Mononuclear cell (primary cell): ENCODE measurements around the gene DLX4. TPM values are rescaled to one million over a fixed set of nuclear protein-coding genes. Genes with fewer than 3 reads are reported as not detected.

Experiments used
- H3K27me3 ChIP-seq: 2 replicates; pipeline ENCODE4 v1.6.0; 2011; ENCODE audit warnings: low read length, control low read depth; ENCODE audit not compliant: insufficient read depth
- H3K4me1 ChIP-seq: 2 replicates; pipeline ENCODE4 v1.5.1; 2011; ENCODE audit warnings: mild to moderate bottlenecking, low read length, control low read depth; ENCODE audit not compliant: insufficient read depth
- H3K4me3 ChIP-seq: 2 replicates; pipeline ENCODE4 v1.5.1; 2011; ENCODE audit warnings: mild to moderate bottlenecking, low read length, moderate library complexity
- H3K9me3 ChIP-seq: 2 replicates; pipeline ENCODE4 v1.5.1; 2011; ENCODE audit warnings: low read depth, mild to moderate bottlenecking, control low read depth, low read length
- total RNA-seq: library from RNA; depleted of rRNA; stranded (reverse); fragments of >200 nt; gene quantifications from one replicate; pipeline ENCODE4 v1.2.3, GENCODE V29; 2012

The DLX4 gene
- total RNA-seq, 1 donor, result 0.10 TPM

DNA sequence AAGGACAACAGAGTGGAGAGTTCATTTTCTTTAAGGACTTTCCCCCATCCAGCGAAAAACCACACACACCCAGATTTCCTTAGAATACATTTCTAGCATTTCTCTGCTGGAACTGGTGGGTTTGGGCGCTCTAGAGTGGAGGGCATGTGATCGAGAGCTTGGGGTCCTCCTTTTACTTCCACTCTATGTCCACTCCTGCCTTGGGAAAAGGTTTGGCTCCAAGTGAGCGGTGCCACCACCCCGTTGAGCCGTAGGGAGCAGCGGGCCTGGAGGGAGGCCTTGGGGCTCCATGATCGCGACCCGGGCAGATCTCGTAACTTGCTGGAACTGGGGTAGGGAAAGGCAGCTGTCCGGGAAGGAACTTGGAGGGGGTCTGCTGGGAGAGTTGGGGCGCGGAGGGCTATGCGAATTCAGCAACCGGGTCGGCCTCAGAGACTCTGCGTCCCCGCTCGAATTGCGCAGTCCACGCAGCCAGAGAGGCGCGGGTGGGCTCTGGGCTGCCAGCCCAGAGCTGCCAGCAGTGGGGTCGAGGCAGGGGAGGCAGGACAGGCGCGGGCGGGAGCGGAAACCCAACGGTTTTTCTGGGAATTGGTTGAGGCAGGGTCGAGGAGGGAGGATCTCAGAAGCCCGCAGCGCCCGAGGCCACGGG is 2.3 kb downstream of the DLX4 start:
- Histone ChIP-seq H3K4me1 (peaks cover 52% of the 10 kb centered on the region), H3K4me3 (no peak overlapping the region), H3K9me3 (no peaks in the 10 kb centered on the region), H3K27me3 (peaks cover 81% of the 10 kb centered on the region)

DNA sequence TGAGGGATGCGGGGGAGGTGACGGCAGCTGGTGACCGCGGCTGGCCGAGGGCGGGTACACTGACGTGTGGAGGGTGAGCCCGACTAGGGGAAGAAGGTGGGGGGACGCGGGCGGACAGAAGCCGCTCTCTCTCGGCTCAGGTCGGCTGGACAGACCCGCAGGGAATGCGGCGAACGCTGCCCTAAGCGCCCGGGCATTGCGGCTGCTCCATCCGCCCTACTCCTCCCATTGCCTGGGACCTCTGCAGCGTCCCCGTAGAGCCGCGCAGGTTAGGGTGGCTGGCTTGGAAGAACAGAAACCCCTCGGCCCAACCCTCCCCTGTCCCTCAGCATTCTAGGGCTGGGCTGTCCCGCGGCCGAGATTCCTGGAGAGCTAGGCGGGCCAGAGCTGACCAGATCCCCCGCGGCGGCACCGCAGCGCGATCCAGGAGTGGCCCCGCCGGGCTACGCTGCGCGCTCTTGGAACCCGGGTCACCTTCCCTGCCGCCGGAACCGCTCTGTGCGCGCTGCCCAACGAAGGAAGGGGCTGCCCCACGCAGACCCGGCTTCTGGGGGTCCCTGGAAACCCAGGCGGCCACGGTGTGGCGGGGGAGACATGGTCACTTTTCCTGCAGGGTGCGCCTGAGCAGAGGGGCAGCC is 3.0 kb downstream of the DLX4 start:
- no peak overlapping the region for H3K4me3 ChIP-seq
- H3K27me3 ChIP-seq, result peaks cover 75% of the 10 kb centered on the region
- no peaks in the 10 kb centered on the region for H3K9me3 ChIP-seq
- H3K4me1 ChIP-seq, result peaks cover 45% of the 10 kb centered on the region

DNA sequence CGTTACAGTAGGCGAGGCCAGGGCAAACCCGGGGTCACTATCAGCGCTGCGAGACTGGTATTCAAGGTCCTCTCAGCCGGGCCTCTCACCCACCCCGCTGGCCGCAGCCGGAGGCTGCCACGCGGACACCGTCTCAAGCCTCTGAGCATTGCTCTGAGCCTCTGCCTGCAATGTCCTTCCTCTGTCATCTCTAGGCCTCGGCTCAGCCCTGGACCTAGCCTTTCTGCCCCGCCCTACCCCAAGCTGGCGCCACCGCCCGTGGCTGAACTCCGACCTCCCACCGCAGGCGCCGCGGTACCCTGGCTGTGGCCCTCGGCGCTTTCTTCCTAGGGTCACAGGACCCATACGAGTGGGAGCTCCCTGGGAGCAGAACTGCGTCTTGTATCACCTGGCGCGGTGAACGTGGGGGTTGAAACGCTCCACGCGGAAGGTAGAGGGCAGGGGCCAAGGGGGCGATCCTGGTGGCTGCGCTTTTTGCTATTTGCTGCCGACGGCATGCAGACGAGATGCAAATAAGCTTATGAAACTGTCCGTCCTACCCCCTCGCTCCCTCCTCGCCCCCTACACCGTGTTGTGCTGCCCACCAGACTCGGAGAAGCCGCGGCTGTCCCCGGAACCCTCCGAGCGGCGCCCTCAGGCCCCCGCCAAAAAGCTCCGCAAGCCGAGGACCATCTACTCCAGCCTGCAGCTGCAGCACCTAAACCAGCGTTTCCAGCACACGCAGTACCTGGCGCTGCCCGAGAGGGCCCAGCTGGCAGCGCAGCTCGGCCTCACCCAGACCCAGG is 3.7 kb downstream of the DLX4 start:
- Histone ChIP-seq H3K4me3 (no peak overlapping the region), H3K4me1 (peaks cover 38% of the 10 kb centered on the region), H3K9me3 (no peaks in the 10 kb centered on the region), H3K27me3 (peaks cover 71% of the 10 kb centered on the region)

DNA sequence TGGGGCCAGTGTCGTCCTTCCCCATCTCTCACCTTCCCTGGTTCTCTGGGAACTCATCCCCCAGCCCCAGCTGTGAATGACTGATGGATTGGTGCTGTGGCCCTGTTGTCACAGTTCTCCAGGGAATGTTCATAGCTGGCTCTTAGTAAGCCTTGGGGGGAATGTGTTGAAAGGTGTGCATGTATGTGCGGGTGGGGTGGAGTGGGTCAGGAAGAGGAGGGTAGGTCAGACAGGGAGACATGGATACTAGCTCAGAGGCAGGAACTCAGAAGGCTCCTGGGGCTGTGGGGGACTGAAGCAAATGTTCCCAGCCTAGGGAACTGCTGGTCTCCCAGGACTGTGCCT is 4.3 kb downstream of the DLX4 start:
- Histone ChIP-seq H3K9me3 (no peaks in the 10 kb centered on the region), H3K27me3 (peaks cover 66% of the 10 kb centered on the region), H3K4me3 (no peak overlapping the region), H3K4me1 (peaks cover 38% of the 10 kb centered on the region)

DNA sequence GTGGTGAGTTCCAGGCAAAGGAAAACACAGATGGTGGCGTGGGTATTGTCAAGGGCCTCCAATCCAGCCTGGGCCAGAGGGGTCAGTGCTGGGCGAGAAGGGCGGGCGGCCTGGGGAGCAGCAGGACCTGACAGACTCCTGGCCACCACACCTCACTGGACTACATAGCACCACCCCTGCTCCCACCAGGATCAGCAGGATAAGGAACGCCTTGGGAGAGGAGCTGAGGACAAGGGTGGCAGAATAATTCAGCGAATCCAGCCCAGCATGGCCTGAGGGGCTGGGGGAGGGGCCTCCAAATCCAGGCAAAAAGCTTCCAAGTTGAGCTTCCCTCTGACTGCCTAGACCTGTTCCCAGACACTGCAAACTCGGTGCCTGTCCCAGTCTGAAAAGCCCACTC is 6.5 kb downstream of the DLX4 start:
- Histone ChIP-seq H3K9me3 (no peaks in the 10 kb centered on the region), H3K4me3 (no peak overlapping the region), H3K27me3 (peaks cover 53% of the 10 kb centered on the region), H3K4me1 (peaks cover 33% of the 10 kb centered on the region)

DNA sequence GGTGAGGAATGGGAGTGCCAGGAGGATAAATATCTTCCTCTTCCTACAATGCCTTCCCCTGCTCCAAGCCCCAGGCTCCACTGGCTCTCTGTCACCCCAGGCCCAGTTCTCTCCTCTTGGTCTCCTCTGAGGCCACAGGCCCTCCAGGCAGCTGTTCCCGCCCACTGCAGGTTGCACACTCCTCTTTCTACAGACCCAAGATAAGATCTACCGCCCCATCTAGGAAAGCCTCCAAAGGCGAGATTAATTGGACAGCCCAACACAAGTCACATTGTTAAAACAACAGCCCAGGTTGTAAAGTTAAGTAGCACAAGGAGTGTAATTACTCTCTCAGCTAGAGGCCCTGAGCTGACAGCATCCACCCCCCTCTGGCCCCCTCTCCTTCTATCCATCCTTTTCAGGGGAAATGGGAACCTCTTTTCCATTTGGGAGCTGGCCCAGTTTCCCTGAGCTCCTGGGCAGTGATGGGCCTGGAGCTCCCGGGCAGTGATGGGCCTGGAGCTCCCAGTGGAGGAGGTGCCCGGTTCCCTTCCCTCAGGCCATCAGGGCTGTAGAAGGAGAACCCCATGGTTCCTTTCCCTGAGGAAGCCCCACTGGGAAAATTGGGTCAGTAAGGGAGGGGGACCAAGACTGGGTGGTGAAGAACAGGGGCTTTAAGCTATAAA is 7.3 kb downstream of the DLX4 start:
- Histone ChIP-seq H3K27me3 (peaks cover 46% of the 10 kb centered on the region), H3K4me3 (no peak overlapping the region), H3K4me1 (peaks cover 30% of the 10 kb centered on the region), H3K9me3 (no peaks in the 10 kb centered on the region)

DNA sequence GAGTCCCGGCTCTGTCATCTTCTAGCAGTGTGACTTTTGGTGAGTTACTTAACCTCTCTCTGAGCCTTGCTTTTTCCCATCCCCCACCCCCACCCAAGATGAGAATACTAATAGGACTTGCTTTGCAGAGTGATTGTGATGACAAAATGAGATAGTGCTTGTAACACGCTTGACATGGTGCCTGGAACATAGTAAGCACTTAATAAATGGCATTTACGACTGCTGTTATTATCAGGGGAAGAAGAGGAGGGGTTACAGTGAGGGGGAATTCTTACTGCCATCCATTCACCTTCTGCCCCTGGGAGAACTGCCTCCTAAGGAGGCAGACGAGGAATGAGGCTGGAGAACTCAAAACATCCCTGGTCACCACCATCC is 7.8 kb downstream of the DLX4 start:
- peaks cover 40% of the 10 kb centered on the region for H3K27me3 ChIP-seq
- H3K4me1 ChIP-seq, result peaks cover 25% of the 10 kb centered on the region
- no peak overlapping the region for H3K4me3 ChIP-seq
- H3K9me3 ChIP-seq, result no peaks in the 10 kb centered on the region

DNA sequence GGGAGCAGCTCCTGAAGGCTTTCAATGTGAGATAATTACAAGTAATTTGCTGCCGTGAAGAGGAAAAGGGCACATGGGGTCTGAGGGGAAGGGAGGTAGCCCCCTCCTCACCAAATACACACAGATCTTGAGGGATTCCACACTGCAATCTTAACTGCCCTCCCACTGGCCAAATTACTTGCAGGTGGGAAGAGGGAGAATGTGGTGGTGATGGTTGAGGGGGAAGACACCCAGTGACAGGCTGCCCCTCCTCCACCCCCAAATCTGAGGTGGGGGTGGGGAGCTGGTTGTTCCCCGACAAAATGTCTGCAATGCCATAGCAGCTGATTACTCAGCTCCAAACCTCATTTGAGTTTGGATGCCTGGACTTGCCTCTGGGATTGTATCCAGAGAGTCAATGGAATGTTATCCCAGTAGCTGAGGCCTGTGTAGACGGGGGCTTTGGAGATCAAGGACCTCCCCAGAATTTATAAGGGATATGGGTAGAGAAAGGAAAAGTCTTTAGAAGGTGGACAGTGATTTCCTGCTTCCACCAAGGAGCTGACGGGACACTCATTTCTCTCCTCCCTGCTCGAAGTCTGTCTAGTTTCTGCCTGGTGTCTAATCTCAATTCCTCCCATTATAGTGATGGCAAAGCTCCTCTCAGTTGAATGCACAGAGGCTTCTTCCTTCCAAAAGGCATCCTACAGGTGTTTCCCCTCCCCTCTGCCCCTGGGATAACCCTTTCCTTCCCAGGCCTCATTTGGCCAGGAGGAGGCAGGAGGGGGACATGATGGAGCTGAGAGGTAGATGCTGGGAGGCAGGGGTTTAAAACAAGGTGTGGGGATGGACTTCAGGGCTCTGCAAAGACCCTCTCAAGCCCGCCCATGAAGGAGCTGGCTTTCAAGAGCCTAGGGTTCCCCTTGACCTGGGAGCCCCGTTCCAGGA is 8.7 kb downstream of the DLX4 start:
- Histone ChIP-seq H3K4me3 (no peak overlapping the region), H3K27me3 (peaks cover 34% of the 10 kb centered on the region), H3K4me1 (peaks cover 16% of the 10 kb centered on the region), H3K9me3 (no peaks in the 10 kb centered on the region)

DNA sequence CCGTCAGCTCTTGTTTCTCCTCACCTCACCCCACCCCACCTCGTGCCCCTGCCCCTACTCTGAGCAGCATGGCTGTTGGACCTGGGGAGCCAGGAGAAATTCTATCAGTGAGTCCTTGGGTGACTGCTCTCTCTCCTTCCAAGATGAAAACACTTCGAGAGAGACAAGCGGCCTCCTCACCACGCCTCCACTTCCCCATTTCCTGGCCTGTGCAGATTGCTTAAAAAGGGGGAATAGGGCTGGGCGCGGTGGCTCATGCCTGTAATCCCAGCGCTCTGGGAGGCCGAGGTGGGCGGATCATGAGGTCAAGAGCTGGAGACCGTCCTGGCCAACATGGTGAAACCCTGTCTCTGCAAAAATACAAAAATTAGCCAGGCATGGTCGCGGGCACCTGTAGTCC is 9.5 kb downstream of the DLX4 start:
- Histone ChIP-seq H3K9me3 (no peaks in the 10 kb centered on the region), H3K4me1 (peaks cover 13% of the 10 kb centered on the region), H3K27me3 (peaks cover 27% of the 10 kb centered on the region), H3K4me3 (no peak overlapping the region)

DNA sequence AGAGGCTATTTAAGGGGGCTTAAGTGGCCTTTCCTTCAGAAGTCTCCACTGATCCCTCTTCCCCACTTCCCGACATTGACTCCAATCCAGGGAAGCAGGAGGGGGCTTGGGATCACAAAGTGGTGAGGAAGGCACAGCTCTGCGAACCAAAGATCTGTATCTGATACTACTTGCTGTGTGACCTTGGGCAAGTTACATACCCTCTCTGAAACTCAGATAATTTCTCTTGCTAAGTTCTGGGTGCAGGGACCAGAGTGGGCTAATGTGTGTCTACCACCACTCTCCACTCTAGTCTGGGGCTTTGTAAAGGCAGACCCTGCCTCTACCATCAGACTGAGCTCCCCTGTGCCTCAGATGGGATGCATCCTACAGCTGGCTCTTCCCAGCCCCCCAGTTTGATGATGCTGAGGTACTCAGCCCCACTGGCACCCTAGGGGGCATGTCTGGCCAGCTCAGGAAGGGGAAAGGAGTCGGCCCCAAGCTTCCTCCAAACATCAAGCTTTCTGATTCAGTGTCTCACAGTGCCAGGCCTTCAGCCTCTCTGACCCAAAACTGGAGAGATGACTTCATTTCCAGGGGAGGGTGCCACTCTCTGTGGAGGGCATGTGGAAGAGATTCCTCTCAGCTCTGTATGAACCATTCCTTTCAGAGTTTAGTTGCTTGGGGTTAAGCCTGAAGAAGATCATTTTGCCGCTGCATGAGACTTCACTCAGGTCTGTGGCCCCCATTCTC is 10.9 kb downstream of the DLX4 start:
- Histone ChIP-seq H3K4me3 (no peak overlapping the region), H3K4me1 (peaks cover 13% of the 10 kb centered on the region)

DNA sequence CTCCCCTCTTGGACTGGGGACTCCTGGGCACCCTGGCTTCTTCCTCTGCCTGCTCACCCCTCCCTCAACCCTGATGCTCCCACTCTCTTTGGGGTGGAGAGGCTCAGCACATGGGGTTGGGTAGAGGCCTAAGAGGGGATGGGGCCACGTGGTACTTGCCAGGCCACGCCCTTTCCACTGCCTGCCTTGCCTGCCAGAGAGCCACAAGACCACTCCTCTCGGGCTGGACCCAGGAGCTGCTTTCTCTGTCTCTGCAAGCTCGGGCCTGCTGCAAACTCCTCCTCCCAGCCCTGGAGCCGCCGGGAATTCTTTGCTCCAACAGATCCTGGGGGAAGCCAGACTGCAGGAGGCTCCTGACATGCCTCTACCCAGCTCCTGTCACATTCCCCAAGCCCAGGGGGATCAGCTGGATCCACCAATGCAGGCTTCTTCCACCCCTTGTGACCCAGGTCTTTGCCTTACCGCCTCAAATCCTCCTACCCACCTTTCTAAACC is 11.8 kb downstream of the DLX4 start:
- Histone ChIP-seq H3K4me1 (peaks cover 13% of the 10 kb centered on the region), H3K9me3 (no peaks in the 10 kb centered on the region), H3K4me3 (no peak overlapping the region), H3K27me3 (peaks cover 7% of the 10 kb centered on the region)

More for the DNA sequence above, 10.9 kb downstream of the DLX4 start:
- Histone ChIP-seq H3K27me3 (peaks cover 13% of the 10 kb centered on the region), H3K9me3 (no peaks in the 10 kb centered on the region)

DNA sequence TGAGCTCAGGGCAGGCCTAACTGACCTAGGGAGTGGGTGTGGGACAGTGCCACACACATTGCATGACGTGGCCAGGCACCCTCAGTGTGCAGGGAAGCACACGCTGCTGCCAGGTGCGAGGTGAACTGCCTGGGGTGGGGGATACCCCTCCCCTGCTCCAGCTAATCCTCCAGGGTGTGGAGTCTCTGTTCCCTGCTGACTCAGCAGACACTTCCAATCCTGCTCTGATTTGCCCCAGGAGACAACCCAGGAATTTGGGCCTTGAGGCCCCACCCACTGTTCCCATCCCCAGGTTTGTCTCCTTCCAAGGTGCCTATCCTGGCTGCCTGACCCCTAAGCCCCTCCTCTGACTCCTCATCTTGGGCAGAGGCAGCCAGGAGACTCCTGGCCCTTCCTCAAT is 15.3 kb downstream of the DLX4 start:
- no peaks in the 10 kb centered on the region for H3K4me1 ChIP-seq
- H3K27me3 ChIP-seq, result peaks cover 23% of the 10 kb centered on the region
- no peaks in the 10 kb centered on the region for H3K9me3 ChIP-seq
- H3K4me3 ChIP-seq, result no peak overlapping the region

DNA sequence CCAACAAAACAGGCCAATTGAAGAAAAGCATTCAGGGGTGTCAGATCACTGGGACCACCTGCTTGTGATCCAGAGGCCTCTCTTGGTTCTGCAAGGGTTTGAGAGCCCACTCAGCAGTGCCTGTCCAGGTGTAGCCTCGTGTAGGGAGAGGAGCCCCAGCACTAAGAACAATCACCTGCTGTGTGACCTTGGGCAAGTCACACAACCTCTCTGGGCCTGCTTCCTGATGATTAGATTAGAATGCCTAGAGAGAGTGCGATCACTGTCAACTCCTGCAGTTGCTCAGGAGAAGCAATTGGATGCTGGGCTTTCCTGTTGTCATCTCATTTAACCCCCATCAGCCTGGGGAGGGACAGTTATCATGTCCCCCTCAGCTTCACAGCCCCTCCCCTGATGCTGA is 15.8 kb downstream of the DLX4 start:
- Histone ChIP-seq H3K9me3 (no peaks in the 10 kb centered on the region), H3K27me3 (peaks cover 26% of the 10 kb centered on the region), H3K4me1 (no peaks in the 10 kb centered on the region), H3K4me3 (no peak overlapping the region)
